NB4 (cell line): Measurements from ENCODE around the gene MRPL45.

Source experiments
- DNase-seq: peaks from one replicate; pipeline ENCODE4 v3.0.0; 2010; ENCODE audit warnings: low read depth
- H3K4me3 ChIP-seq: one replicate; pipeline ENCODE4 v1.5.1; 2011; ENCODE audit warnings: mild to moderate bottlenecking, low read depth, low read length, moderate library complexity
- CTCF ChIP-seq: IDR thresholded peaks from one replicate; pipeline ENCODE4 v1.5.1; 2012; ENCODE audit warnings: low read depth, low read length
- MAX ChIP-seq: IDR thresholded peaks from 2 replicates; pipeline ENCODE4 v1.6.1; 2011; ENCODE audit warnings: low read depth, low read length
- MYC ChIP-seq: IDR thresholded peaks from 2 replicates; pipeline ENCODE4 v1.6.1; 2011; ENCODE audit warnings: low read depth, low read length
- POLR2A ChIP-seq: IDR thresholded peaks from 2 replicates; pipeline ENCODE4 v1.6.1; 2011; ENCODE audit warnings: mild to moderate bottlenecking; ENCODE audit not compliant: insufficient read length; ENCODE audit errors: extremely low read depth

The MRPL45 gene

GRCh38 chr17:38336838-38337237, 39.9 kb downstream of the MRPL45 start:
- TF ChIP-seq CTCF (no peak), POLR2A (no peak), MAX (no peak), MYC (no peak)
- H3K4me3 ChIP-seq = no peak overlapping the region
- DNase-seq = no peak

GRCh38 chr17:38338053-38338452, 41.1 kb downstream of the MRPL45 start:
- DNase-seq = no peak
- no peak overlapping the region for H3K4me3 ChIP-seq
- TF ChIP-seq POLR2A (no peak), MYC (no peak)

DNA sequence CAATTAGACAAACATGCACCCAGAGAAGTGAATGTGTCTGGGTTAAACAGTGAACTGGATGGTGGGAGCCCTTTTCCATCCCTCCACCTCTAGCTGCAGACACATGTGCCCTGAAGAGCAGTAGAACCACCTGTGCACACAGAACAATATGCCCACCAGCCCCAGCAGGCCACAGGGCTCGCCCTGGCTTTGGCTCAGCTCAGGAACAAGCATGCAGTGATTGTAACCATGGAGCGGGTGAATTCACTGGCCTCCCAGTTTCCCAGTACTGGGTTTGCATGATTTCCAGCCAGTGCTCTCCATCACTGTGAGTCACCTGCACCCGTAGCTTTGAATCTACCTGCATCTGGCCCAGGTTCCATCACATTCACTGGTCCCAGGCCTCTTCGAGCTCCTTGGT, 41.6 kb downstream of the MRPL45 start:
- DNase-seq = no peak
- TF ChIP-seq MYC (no peak), MAX (no peak), CTCF (no peak), POLR2A (no peak)
- H3K4me3 ChIP-seq = no peak overlapping the region

DNA sequence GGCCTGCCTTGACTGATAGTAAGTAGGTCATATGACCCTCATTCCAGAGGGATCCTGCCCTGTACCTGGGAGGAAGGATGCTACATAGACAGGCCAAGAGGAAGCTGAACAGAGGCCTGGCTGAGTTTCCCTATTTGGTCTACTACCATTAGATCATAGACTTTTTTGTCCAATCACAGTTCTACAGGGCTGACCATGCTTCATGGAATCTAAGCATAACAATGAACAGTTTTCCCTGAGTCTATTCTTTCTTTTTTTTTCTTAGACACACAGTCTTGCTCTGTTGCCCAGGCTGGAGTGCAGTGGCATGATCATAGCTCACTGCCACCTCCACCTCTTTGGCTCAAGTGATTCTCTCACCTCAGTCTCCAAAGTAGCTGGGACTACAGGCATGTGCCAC, 42.9 kb downstream of the MRPL45 start:
- H3K4me3 ChIP-seq = no peak overlapping the region
- DNase-seq = no peak
- no peak for TF ChIP-seq CTCF
- no peak for TF ChIP-seq MYC
- no peak for TF ChIP-seq POLR2A
- TF ChIP-seq MAX = no peak

GRCh38 chr17:38341035-38341721, 44.2 kb downstream of the MRPL45 start:
- no peak for DNase-seq
- H3K4me3 ChIP-seq = no peak overlapping the region
- TF ChIP-seq MAX (no peak), CTCF (no peak), MYC (no peak), POLR2A (no peak)

- TF ChIP-seq MAX (no peak), CTCF (no peak), POLR2A (no peak), MYC (no peak)
- no peak overlapping the region for H3K4me3 ChIP-seq
These were observed 46.1 kb downstream of the MRPL45 start for GRCh38 chr17:38342886-38343607.

More at GRCh38 chr17:38342886-38343607, 46.1 kb downstream of the MRPL45 start:
- DNase-seq = no peak
